ENCODE results near the gene RAB3B.

DNA sequence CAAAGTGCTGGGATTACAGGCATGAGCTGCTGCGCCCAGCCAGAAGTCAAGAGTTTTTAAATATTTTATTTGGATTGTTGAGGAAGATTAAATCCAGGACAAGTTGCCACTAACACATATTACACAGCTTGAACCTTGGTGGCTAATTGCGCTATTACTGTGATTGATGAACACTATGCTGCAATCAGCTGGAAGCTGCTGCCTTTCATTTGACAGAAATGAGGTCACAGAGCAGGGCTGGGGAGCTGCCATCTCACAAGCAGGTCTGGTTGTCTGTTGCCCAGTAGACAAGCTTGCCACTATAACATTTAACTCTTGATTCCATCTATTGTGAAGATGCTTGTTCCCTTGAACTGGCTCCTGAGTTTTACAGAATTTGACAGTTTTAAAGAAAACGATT lies 74.5 kb downstream of the RAB3B start:
- TF ChIP-seq, protein P1, sequence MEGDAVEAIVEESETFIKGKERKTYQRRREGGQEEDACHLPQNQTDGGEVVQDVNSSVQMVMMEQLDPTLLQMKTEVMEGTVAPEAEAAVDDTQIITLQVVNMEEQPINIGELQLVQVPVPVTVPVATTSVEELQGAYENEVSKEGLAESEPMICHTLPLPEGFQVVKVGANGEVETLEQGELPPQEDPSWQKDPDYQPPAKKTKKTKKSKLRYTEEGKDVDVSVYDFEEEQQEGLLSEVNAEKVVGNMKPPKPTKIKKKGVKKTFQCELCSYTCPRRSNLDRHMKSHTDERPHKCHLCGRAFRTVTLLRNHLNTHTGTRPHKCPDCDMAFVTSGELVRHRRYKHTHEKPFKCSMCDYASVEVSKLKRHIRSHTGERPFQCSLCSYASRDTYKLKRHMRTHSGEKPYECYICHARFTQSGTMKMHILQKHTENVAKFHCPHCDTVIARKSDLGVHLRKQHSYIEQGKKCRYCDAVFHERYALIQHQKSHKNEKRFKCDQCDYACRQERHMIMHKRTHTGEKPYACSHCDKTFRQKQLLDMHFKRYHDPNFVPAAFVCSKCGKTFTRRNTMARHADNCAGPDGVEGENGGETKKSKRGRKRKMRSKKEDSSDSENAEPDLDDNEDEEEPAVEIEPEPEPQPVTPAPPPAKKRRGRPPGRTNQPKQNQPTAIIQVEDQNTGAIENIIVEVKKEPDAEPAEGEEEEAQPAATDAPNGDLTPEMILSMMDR (IDR thresholded peaks at IDR 0.05; ENCODE audit: low read depth, low read length): no peak
- no peak for TF ChIP-seq EZH2phosphoT487 (IDR thresholded peaks at IDR 0.05; ENCODE audit: low read depth)

Measured in OCI-LY3 (cell line).